HCT116 (cell line): ENCODE measurements around the gene PRR9. TPM values are rescaled to one million over a fixed set of nuclear protein-coding genes. Genes with fewer than 3 reads are reported as not detected.

Source experiments
- ATAC-seq: fragments of 200-7000 bp; cut with Tn5 transposase; 2 replicates; pipeline ENCODE4 v1.9.1; 2020; ENCODE audit warnings: mild to moderate bottlenecking, moderate library complexity
- BruUV-seq: library from RNA; stranded (reverse); fragments of 400-500 nt; replicated peaks from 2 replicates; lab custom pipeline; 2021; lab: Mats Ljungman, UMichigan
- CTCF ChIA-PET: fragments of 300-600 bp; sonication (Branson Sonifier 250); formaldehyde crosslinking; loops from one replicate; lab custom pipeline; 2021; ENCODE audit warnings: antibody characterized with exemption; lab: Charles Lee
- POLR2A ChIA-PET: fragments of 300-600, 350-600 bp; sonication (Branson Sonifier 250); formaldehyde crosslinking; loops from one replicate; lab custom pipeline; 2021; ENCODE audit warnings: antibody characterized with exemption; lab: Charles Lee
- RAD21 ChIA-PET, 2 experiments: fragments of 300-600 bp; sonication (Branson Sonifier 250); formaldehyde crosslinking; loops; one replicate each; lab custom pipeline; 2023; ENCODE audit warnings: low total read pairs in 2 of 2; ENCODE audit not compliant: uncharacterized antibody in 2 of 2, unreplicated experiment in 2 of 2, low non-redundant PET in 1 of 2; lab: Charles Lee
- DNase-seq: peaks from one replicate; pipeline ENCODE4 v3.0.0-alpha.2; 2010; ENCODE audit warnings: low read depth, low spot score
- H2AFZ ChIP-seq: fragments of 200-600 bp; shearing (Covaris generic), sonication (generic); 2 replicates; pipeline ENCODE4 v1.6.1; 2017; ENCODE audit warnings: low read depth, mixed run types, mixed read lengths, antibody characterized with exemption, low read length; ENCODE audit not compliant: poor library complexity, severe bottlenecking
- H3K27ac ChIP-seq: 2 replicates; pipeline ENCODE4 v1.5.1; 2012; ENCODE audit warnings: low read depth, low read length
- H3K27me3 ChIP-seq: fragments of 200-600 bp; sonication (generic); 2 replicates; pipeline ENCODE4 v1.6.1; 2016; ENCODE audit warnings: mixed run types, low read length, mixed read lengths; ENCODE audit not compliant: insufficient read depth
- H3K36me3 ChIP-seq, 2 experiments: fragments of 200-500 bp in 1 of 2; fragments of 200-600 bp in 1 of 2; sonication (Bioruptor generic) in 1 of 2; sonication (generic) in 1 of 2; 2 replicates each; pipeline versions ENCODE4 v1.5.1 to v1.6.1; 2014 to 2016; ENCODE audit warnings: low read length in 2 of 2, inconsistent platforms in 1 of 2, mixed read lengths in 1 of 2, mixed run types in 1 of 2; ENCODE audit not compliant: insufficient read depth in 2 of 2, control insufficient read depth in 1 of 2
- H3K4me1 ChIP-seq, 2 experiments: fragments of 200-600 bp in 1 of 2; sonication (generic) in 1 of 2; 2 replicates each; pipeline versions ENCODE4 v1.5.1 to v1.6.1; 2012 to 2017; ENCODE audit warnings: low read length in 2 of 2, inconsistent platforms in 1 of 2, mild to moderate bottlenecking in 1 of 2, mixed read lengths in 1 of 2, mixed run types in 1 of 2, moderate library complexity in 1 of 2; ENCODE audit not compliant: insufficient read depth in 2 of 2, control insufficient read depth in 1 of 2
- H3K4me2 ChIP-seq: fragments of 200-600 bp; sonication (generic); 2 replicates; pipeline ENCODE4 v1.6.1; 2017; ENCODE audit warnings: mixed run types, low read length, mixed read lengths
- H3K4me3 ChIP-seq, 2 experiments: fragments of 200-600 bp in 1 of 2; sonication (generic) in 1 of 2; replicated peaks in 1 of 2; 2 replicates each; pipeline ENCODE4 v1.5.1; 2011 to 2016; ENCODE audit warnings: low read length in 2 of 2, control low read depth in 1 of 2, low read depth in 1 of 2, mild to moderate bottlenecking in 1 of 2, mixed read lengths in 1 of 2, mixed run types in 1 of 2
- H3K79me2 ChIP-seq: fragments of 200-600 bp; sonication (generic); 2 replicates; pipeline ENCODE4 v1.6.1; 2017; ENCODE audit warnings: mild to moderate bottlenecking, mixed run types, low read length, moderate library complexity, mixed read lengths; ENCODE audit not compliant: insufficient read depth
- H3K9ac ChIP-seq: fragments of 200-600 bp; sonication (generic); 2 replicates; pipeline ENCODE4 v1.6.1; 2016; ENCODE audit warnings: low read length, mixed read lengths
- H3K9me2 ChIP-seq: fragments of 200-600 bp; sonication (generic), shearing (Covaris generic); 2 replicates; pipeline ENCODE4 v1.6.1; 2017; ENCODE audit warnings: mixed run types, mild to moderate bottlenecking, moderate library complexity; ENCODE audit not compliant: insufficient read depth
- H3K9me3 ChIP-seq, 2 experiments: fragments of 200-500 bp in 1 of 2; fragments of 200-600 bp in 1 of 2; sonication (Bioruptor generic) in 1 of 2; sonication (generic) in 1 of 2; 2 replicates each; pipeline ENCODE4 v1.6.1; 2014 to 2017; ENCODE audit warnings: low read length in 2 of 2, mixed read lengths in 2 of 2, inconsistent platforms in 1 of 2, low read depth in 1 of 2, mild to moderate bottlenecking in 1 of 2, mixed run types in 1 of 2, moderate library complexity in 1 of 2; ENCODE audit not compliant: control insufficient read depth in 1 of 2, insufficient read depth in 1 of 2
- H4K20me1 ChIP-seq: fragments of 200-600 bp; sonication (generic), shearing (Covaris generic); 2 replicates; pipeline ENCODE4 v1.6.1; 2017; ENCODE audit warnings: mixed run types, mild to moderate bottlenecking, moderate library complexity; ENCODE audit not compliant: insufficient read depth
- CEBPB ChIP-seq: IDR thresholded peaks from 2 replicates; pipeline ENCODE4 v1.6.1; 2012; ENCODE audit warnings: low read depth
- EGR1 ChIP-seq: IDR thresholded peaks from 2 replicates; pipeline ENCODE4 v1.6.1; 2012; ENCODE audit warnings: low read depth
- ELF1 ChIP-seq: IDR thresholded peaks from 2 replicates; pipeline ENCODE4 v1.6.1; 2012; ENCODE audit warnings: low read depth, borderline replicate concordance
- EZH2 ChIP-seq: fragments of 200-600 bp; sonication (generic); IDR thresholded peaks from 2 replicates; pipeline ENCODE4 v1.6.1; 2017; ENCODE audit warnings: antibody characterized with exemption, mixed run types
- EZH2phosphoT487 ChIP-seq: fragments of 200-600 bp; IDR thresholded peaks from 2 replicates; pipeline ENCODE4 v1.6.1; 2018; ENCODE audit warnings: antibody characterized with exemption, borderline replicate concordance
- POLR2AphosphoS5 ChIP-seq: IDR thresholded peaks from 2 replicates; pipeline ENCODE4 v1.6.1; 2011; ENCODE audit warnings: mild to moderate bottlenecking, low read depth, low read length, moderate library complexity
- SP1 ChIP-seq: IDR thresholded peaks from 2 replicates; pipeline ENCODE4 v1.6.1; 2012; ENCODE audit warnings: low read depth
- ZNF274 ChIP-seq: fragments of 200-500 bp; sonication (Bioruptor generic); IDR thresholded peaks from 2 replicates; pipeline ENCODE4 v1.6.1; 2014; ENCODE audit warnings: mild to moderate bottlenecking, low read depth, low read length, inconsistent platforms
- intact Hi-C: fragments of 100-400 bp; cut with micrococcal nuclease; formaldehyde crosslinking; loops from 2 replicates; pipeline ENCODE4 v1.10.0; 2022
- total RNA-seq: library from RNA; stranded (reverse); gene quantifications from one replicate; pipeline ENCODE4 v1.2.1, GENCODE V29; 2021; ENCODE audit not compliant: unreplicated experiment
- TF ChIP-seq, protein P1 (sequence below), 3 experiments: fragments of 200-600 bp in 1 of 3; sonication (generic) in 1 of 3; IDR thresholded peaks in 2 of 3; conservative IDR thresholded peaks in 1 of 3; 2 replicates each; pipeline ENCODE4 v1.5.1; 2012 to 2017; ENCODE audit warnings: low read depth in 2 of 3, low read length in 2 of 3, antibody characterized with exemption in 1 of 3, borderline replicate concordance in 1 of 3, control low read depth in 1 of 3, mild to moderate bottlenecking in 1 of 3, mixed read lengths in 1 of 3, mixed run types in 1 of 3, moderate library complexity in 1 of 3; ENCODE audit not compliant: insufficient read depth in 1 of 3
- TF ChIP-seq, protein P2 (sequence below): IDR thresholded peaks from 2 replicates; pipeline ENCODE4 v1.6.1; 2012
- TF ChIP-seq, protein P3 (sequence below): IDR thresholded peaks from 2 replicates; pipeline ENCODE4 v1.6.1; 2011; ENCODE audit warnings: mild to moderate bottlenecking, low read length, moderate library complexity; ENCODE audit not compliant: insufficient replicate concordance; ENCODE audit errors: extremely low read depth
- TF ChIP-seq, protein P4 (sequence below): IDR thresholded peaks from 2 replicates; pipeline ENCODE4 v1.6.1; 2012; ENCODE audit warnings: low read depth

Gene PRR9
- total RNA-seq, 1 experiment from 2014 or later: not detected

DNA sequence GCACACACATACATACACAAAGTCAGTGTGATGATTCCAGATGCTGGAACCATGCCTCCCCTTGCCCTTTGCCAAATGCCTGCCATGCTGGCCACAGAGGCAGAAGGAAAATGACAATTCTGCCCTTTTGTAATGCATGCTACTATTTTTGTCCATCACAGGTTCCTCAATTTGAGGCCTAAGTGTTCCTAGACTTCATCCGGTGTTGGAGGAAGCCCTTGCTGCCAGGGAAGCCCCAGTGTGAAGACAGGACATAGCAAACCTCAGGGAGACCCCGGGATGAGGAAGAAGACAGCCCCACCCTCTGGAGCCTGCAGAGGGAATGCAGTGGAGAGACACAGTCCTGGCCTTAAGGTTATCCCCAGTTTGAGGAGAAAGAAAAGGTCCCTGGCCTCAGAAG lies 14.4 kb downstream of the PRR9 start:
- Histone ChIP-seq H3K27ac (no peak overlapping the region), H3K9me3 (no peaks in the 10 kb centered on the region), H3K4me2 (no peak overlapping the region), H4K20me1 (no peaks in the 10 kb centered on the region), H3K79me2 (no peaks in the 10 kb centered on the region), H3K9ac (no peak overlapping the region), H3K4me3 (no peak overlapping the region), H3K36me3 (no peaks in the 10 kb centered on the region), H3K4me1 (no peaks in the 10 kb centered on the region), H2AFZ (no peak overlapping the region), H3K27me3 (peaks cover 5% of the 10 kb centered on the region; the same call in 1 of the 2 replicates), H3K9me2 (no peaks in the 10 kb centered on the region)
- intact Hi-C loops: no loop called here
- no peak for TF ChIP-seq ELF1
- TF ChIP-seq CEBPB: no peak
- BruUV-seq: no TSS peak
- RAD21 ChIA-PET: no interaction called here
- ATAC-seq: no peak
- CTCF ChIA-PET: interaction anchor here (1.2 kb wide), 1 partner anchor 9 kb away, joined by 3 read pairs; no protein-coding TSS in a partner anchor
- DNase-seq: no peak
- POLR2A ChIA-PET: no interaction called here

DNA sequence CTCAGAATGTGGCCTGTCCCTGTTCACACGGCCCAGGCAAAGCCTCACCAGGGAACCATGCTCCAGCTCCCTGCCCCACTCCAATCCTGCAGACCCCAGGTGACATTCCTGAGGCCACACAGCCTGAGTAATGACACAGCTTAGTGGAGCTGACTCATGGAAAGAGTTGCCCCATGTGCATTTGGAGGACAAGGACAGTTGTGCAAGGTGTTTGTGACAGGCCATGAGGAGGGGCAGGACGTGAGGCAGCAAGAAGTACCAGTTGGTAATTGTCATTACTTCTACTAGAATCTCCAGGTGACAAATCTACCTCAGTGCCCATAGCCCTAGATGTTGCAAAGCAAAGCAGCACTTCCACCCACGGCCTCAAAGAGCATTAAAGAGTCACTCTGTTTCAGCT lies 15.2 kb downstream of the PRR9 start:
- Histone ChIP-seq H3K36me3 (no peaks in the 10 kb centered on the region), H3K79me2 (no peaks in the 10 kb centered on the region), H3K4me2 (no peak overlapping the region), H3K4me3 (no peak overlapping the region), H3K4me1 (no peaks in the 10 kb centered on the region), H3K27me3 (peaks cover 3% of the 10 kb centered on the region; the same call in 1 of the 2 replicates), H3K27ac (no peak overlapping the region), H2AFZ (no peak overlapping the region), H4K20me1 (no peaks in the 10 kb centered on the region), H3K9ac (no peak overlapping the region), H3K9me3 (no peaks in the 10 kb centered on the region), H3K9me2 (no peaks in the 10 kb centered on the region)
- ChIA-PET CTCF (interaction anchor here (0.6 kb wide), 1 partner anchor 110 kb away, joined by 3 read pairs; no protein-coding TSS in a partner anchor), POLR2A (no interaction called here), RAD21 (no interaction called here)
- ATAC-seq (no peak), DNase-seq (no peak)
- intact Hi-C loops: no loop called here
- no TSS peak for BruUV-seq
- TF ChIP-seq, protein P1, sequence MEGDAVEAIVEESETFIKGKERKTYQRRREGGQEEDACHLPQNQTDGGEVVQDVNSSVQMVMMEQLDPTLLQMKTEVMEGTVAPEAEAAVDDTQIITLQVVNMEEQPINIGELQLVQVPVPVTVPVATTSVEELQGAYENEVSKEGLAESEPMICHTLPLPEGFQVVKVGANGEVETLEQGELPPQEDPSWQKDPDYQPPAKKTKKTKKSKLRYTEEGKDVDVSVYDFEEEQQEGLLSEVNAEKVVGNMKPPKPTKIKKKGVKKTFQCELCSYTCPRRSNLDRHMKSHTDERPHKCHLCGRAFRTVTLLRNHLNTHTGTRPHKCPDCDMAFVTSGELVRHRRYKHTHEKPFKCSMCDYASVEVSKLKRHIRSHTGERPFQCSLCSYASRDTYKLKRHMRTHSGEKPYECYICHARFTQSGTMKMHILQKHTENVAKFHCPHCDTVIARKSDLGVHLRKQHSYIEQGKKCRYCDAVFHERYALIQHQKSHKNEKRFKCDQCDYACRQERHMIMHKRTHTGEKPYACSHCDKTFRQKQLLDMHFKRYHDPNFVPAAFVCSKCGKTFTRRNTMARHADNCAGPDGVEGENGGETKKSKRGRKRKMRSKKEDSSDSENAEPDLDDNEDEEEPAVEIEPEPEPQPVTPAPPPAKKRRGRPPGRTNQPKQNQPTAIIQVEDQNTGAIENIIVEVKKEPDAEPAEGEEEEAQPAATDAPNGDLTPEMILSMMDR (IDR thresholded peaks at IDR 0.05 in 2 of 3, conservative IDR thresholded peaks at IDR 0.05 in 1 of 3; ENCODE audit: borderline replicate concordance in 1 of 3, insufficient read depth in 1 of 3, low read depth in 2 of 3, low read length in 2 of 3): no peak
- no peak for TF ChIP-seq EZH2phosphoT487
- TF ChIP-seq, protein P2, sequence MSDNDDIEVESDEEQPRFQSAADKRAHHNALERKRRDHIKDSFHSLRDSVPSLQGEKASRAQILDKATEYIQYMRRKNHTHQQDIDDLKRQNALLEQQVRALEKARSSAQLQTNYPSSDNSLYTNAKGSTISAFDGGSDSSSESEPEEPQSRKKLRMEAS: no peak
- no peak for TF ChIP-seq EGR1
- TF ChIP-seq EZH2: no peak
- TF ChIP-seq SP1: no peak
- TF ChIP-seq ZNF274: no peak
- TF ChIP-seq POLR2AphosphoS5: no peak
- TF ChIP-seq, protein P3, sequence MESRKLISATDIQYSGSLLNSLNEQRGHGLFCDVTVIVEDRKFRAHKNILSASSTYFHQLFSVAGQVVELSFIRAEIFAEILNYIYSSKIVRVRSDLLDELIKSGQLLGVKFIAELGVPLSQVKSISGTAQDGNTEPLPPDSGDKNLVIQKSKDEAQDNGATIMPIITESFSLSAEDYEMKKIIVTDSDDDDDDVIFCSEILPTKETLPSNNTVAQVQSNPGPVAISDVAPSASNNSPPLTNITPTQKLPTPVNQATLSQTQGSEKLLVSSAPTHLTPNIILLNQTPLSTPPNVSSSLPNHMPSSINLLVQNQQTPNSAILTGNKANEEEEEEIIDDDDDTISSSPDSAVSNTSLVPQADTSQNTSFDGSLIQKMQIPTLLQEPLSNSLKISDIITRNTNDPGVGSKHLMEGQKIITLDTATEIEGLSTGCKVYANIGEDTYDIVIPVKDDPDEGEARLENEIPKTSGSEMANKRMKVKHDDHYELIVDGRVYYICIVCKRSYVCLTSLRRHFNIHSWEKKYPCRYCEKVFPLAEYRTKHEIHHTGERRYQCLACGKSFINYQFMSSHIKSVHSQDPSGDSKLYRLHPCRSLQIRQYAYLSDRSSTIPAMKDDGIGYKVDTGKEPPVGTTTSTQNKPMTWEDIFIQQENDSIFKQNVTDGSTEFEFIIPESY: no peak
- TF ChIP-seq, protein P4, sequence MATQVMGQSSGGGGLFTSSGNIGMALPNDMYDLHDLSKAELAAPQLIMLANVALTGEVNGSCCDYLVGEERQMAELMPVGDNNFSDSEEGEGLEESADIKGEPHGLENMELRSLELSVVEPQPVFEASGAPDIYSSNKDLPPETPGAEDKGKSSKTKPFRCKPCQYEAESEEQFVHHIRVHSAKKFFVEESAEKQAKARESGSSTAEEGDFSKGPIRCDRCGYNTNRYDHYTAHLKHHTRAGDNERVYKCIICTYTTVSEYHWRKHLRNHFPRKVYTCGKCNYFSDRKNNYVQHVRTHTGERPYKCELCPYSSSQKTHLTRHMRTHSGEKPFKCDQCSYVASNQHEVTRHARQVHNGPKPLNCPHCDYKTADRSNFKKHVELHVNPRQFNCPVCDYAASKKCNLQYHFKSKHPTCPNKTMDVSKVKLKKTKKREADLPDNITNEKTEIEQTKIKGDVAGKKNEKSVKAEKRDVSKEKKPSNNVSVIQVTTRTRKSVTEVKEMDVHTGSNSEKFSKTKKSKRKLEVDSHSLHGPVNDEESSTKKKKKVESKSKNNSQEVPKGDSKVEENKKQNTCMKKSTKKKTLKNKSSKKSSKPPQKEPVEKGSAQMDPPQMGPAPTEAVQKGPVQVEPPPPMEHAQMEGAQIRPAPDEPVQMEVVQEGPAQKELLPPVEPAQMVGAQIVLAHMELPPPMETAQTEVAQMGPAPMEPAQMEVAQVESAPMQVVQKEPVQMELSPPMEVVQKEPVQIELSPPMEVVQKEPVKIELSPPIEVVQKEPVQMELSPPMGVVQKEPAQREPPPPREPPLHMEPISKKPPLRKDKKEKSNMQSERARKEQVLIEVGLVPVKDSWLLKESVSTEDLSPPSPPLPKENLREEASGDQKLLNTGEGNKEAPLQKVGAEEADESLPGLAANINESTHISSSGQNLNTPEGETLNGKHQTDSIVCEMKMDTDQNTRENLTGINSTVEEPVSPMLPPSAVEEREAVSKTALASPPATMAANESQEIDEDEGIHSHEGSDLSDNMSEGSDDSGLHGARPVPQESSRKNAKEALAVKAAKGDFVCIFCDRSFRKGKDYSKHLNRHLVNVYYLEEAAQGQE: no peak
